Keratinocyte (primary cell): ENCODE results near the gene PPP1R37.

Experiments used
- EZH2 ChIP-seq: IDR thresholded peaks from one replicate; pipeline ENCODE4 v1.6.1; 2012; ENCODE audit warnings: inconsistent platforms, mild to moderate bottlenecking, low read length, moderate library complexity
- TF ChIP-seq, protein P1 (sequence below), 3 experiments: IDR thresholded peaks in 1 of 3; conservative IDR thresholded peaks in 1 of 3; optimal IDR thresholded peaks in 1 of 3; 2 replicates in 2 of 3; 3 replicates in 1 of 3; pipeline versions ENCODE3 to v1.5.1; 2011; ENCODE audit warnings: low read length in 3 of 3, mild to moderate bottlenecking in 3 of 3, moderate library complexity in 2 of 3, control low read depth in 1 of 3, inconsistent platforms in 1 of 3; ENCODE audit not compliant: insufficient read depth in 2 of 3; ENCODE audit errors: extremely low read depth in 1 of 3

- TF ChIP-seq EZH2 = no peak
- TF ChIP-seq, protein P1, sequence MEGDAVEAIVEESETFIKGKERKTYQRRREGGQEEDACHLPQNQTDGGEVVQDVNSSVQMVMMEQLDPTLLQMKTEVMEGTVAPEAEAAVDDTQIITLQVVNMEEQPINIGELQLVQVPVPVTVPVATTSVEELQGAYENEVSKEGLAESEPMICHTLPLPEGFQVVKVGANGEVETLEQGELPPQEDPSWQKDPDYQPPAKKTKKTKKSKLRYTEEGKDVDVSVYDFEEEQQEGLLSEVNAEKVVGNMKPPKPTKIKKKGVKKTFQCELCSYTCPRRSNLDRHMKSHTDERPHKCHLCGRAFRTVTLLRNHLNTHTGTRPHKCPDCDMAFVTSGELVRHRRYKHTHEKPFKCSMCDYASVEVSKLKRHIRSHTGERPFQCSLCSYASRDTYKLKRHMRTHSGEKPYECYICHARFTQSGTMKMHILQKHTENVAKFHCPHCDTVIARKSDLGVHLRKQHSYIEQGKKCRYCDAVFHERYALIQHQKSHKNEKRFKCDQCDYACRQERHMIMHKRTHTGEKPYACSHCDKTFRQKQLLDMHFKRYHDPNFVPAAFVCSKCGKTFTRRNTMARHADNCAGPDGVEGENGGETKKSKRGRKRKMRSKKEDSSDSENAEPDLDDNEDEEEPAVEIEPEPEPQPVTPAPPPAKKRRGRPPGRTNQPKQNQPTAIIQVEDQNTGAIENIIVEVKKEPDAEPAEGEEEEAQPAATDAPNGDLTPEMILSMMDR (optimal IDR thresholded peaks at IDR 0.05 in 1 of 3, IDR thresholded peaks at IDR 0.05 in 1 of 3, conservative IDR thresholded peaks at IDR 0.05 in 1 of 3; ENCODE audit: extremely low read depth in 1 of 3, insufficient read depth in 2 of 3, low read length in 3 of 3) = no peak
Measured at GRCh38 chr19:45100201-45100600, 7.2 kb downstream of the PPP1R37 start.
